Keratinocyte (primary cell): ENCODE data around the gene VPS18. TPM values are rescaled to one million over a fixed set of nuclear protein-coding genes. Genes with fewer than 3 reads are reported as not detected.

Experiments used
- DNase-seq: peaks from one replicate; pipeline ENCODE4 v3.0.0-alpha.2; 2011; ENCODE audit warnings: low read depth, missing footprints, low spot score
- FAIRE-seq: peaks from 2 replicates; lab custom pipeline; 2011; peaks lifted over from hg19 to GRCh38; lab: Jason Lieb, UNC
- H2AFZ ChIP-seq: 2 replicates; pipeline ENCODE4 v1.6.0; 2012; ENCODE audit warnings: low read length, control low read depth, inconsistent platforms; ENCODE audit not compliant: control insufficient read depth
- H3K27ac ChIP-seq: 2 replicates; pipeline ENCODE4 v1.5.1; 2011; ENCODE audit warnings: low read length; ENCODE audit not compliant: control insufficient read depth, insufficient read depth
- H3K27me3 ChIP-seq: 3 replicates; pipeline ENCODE4 v1.6.0; 2011; ENCODE audit warnings: low read length; ENCODE audit not compliant: control insufficient read depth, insufficient read depth; ENCODE audit errors: extremely low read depth
- H3K36me3 ChIP-seq, 2 experiments: 2 replicates in 1 of 2; 3 replicates in 1 of 2; pipeline ENCODE4 v1.5.1; 2011; ENCODE audit warnings: low read length in 2 of 2, mild to moderate bottlenecking in 1 of 2; ENCODE audit not compliant: control insufficient read depth in 2 of 2, insufficient read depth in 2 of 2; ENCODE audit errors: extremely low read depth in 1 of 2
- H3K4me1 ChIP-seq: 3 replicates; pipeline ENCODE4 v1.5.1; 2011; ENCODE audit warnings: low read length; ENCODE audit not compliant: control insufficient read depth, insufficient read depth; ENCODE audit errors: extremely low read depth
- H3K4me2 ChIP-seq: 3 replicates; pipeline ENCODE4 v1.6.0; 2011; ENCODE audit warnings: low read depth, low read length; ENCODE audit not compliant: control insufficient read depth, insufficient read depth; ENCODE audit errors: extremely low read depth
- H3K4me3 ChIP-seq, 3 experiments: fragments of 200-600 bp in 1 of 3; sonication (generic) in 1 of 3; 2 replicates in 2 of 3; 3 replicates in 1 of 3; pipeline ENCODE4 v1.5.1; 2011 to 2016; ENCODE audit warnings: low read length in 3 of 3, mild to moderate bottlenecking in 3 of 3, control low read depth in 2 of 3, inconsistent platforms in 1 of 3, low read depth in 1 of 3, mixed read lengths in 1 of 3, mixed run types in 1 of 3, moderate library complexity in 1 of 3; ENCODE audit not compliant: control insufficient read depth in 2 of 3, insufficient read depth in 2 of 3; ENCODE audit errors: extremely low read depth in 1 of 3
- H3K79me2 ChIP-seq: 2 replicates; pipeline ENCODE4 v1.6.0; 2012; ENCODE audit warnings: low read length; ENCODE audit not compliant: control insufficient read depth, insufficient read depth
- H3K9ac ChIP-seq: 3 replicates; pipeline ENCODE4 v1.6.0; 2011; ENCODE audit warnings: low read length; ENCODE audit not compliant: control insufficient read depth, insufficient read depth; ENCODE audit errors: extremely low read depth
- H3K9me1 ChIP-seq: 3 replicates; pipeline ENCODE4 v1.6.0; 2011; ENCODE audit warnings: low read length; ENCODE audit not compliant: control insufficient read depth, insufficient read depth; ENCODE audit errors: extremely low read depth
- H3K9me3 ChIP-seq: 2 replicates; pipeline ENCODE4 v1.5.1; 2012; ENCODE audit warnings: low read depth, low read length; ENCODE audit not compliant: control insufficient read depth
- H4K20me1 ChIP-seq: 3 replicates; pipeline ENCODE4 v1.6.0; 2011; ENCODE audit warnings: low read length; ENCODE audit not compliant: control insufficient read depth, insufficient read depth; ENCODE audit errors: extremely low read depth
- CTCF ChIP-seq, 3 experiments: IDR thresholded peaks in 1 of 3; conservative IDR thresholded peaks in 1 of 3; optimal IDR thresholded peaks in 1 of 3; 2 replicates in 2 of 3; 3 replicates in 1 of 3; pipeline versions ENCODE3 to v1.5.1; 2011; ENCODE audit warnings: low read length in 3 of 3, mild to moderate bottlenecking in 3 of 3, moderate library complexity in 2 of 3, control low read depth in 1 of 3, inconsistent platforms in 1 of 3; ENCODE audit not compliant: insufficient read depth in 2 of 3; ENCODE audit errors: extremely low read depth in 1 of 3
- EZH2 ChIP-seq: IDR thresholded peaks from one replicate; pipeline ENCODE4 v1.6.1; 2012; ENCODE audit warnings: inconsistent platforms, mild to moderate bottlenecking, low read length, moderate library complexity
- dilution Hi-C: fragments of 300-500 bp; cut with MboI; formaldehyde crosslinking; loops from one replicate; pipeline ENCODE4 v1.7.0; 2020; ENCODE audit warnings: low sequenced_read_pairs; ENCODE audit not compliant: extremely low pct_ligation_motif_present
- polyA plus RNA-seq, 5 experiments: library from polyadenylated mRNA; depleted of rRNA in 3 of 5; stranded (reverse) in 3 of 5; stranded (forward) in 1 of 5; unstranded in 1 of 5; fragments of >200 nt; gene quantifications; 1 replicate in 1 of 5; 2 replicates in 3 of 5; 3 replicates in 1 of 5; pipeline versions ENCODE4 v1.2.1 to v1.2.3, GENCODE V29; 2011 to 2012; ENCODE audit warnings: missing spikeins in 2 of 5, low read depth in 1 of 5, low replicate concordance in 1 of 5

VPS18 gene
- polyA plus RNA-seq, 1 donor (not counting 4 experiments of a cell fraction or from before 2014, with no cell fraction given) = 11.6 TPM

GRCh38 chr15:40846841-40847222 is 47.4 kb upstream of the VPS18 start:
- H3K9me3 ChIP-seq = no peaks in the 10 kb centered on the region
- H2AFZ ChIP-seq = no peak overlapping the region
- peak overlapping the region; percentile 85 for H3K9ac ChIP-seq
- dilution Hi-C loops = no loop called here
- peak overlapping the region; percentile 92 for H3K27ac ChIP-seq
- TF ChIP-seq CTCF (optimal IDR thresholded peaks at IDR 0.05 in 1 of 3, IDR thresholded peaks at IDR 0.05 in 1 of 3, conservative IDR thresholded peaks at IDR 0.05 in 1 of 3; ENCODE audit: extremely low read depth in 1 of 3, insufficient read depth in 2 of 3, low read length in 3 of 3) = no peak
- no peak for TF ChIP-seq EZH2
- peaks cover 68% of the 10 kb centered on the region for H3K79me2 ChIP-seq
- H3K9me1 ChIP-seq = peaks cover 4% of the 10 kb centered on the region
- H3K4me3 ChIP-seq = peak overlapping the region; percentile 79 to 99 (median 95)
- H3K36me3 ChIP-seq = peaks cover 13 to 29% of the 10 kb centered on the region in 2 experiments
- DNase-seq (no peak), FAIRE-seq (no peak)
- peaks cover 41% of the 10 kb centered on the region for H3K4me1 ChIP-seq
- H3K27me3 ChIP-seq = no peaks in the 10 kb centered on the region
- H4K20me1 ChIP-seq = peaks cover 21% of the 10 kb centered on the region
- peak overlapping the region; percentile 97 for H3K4me2 ChIP-seq

GRCh38 chr15:40847223-40847961 is 46.9 kb upstream of the VPS18 start:
- TF ChIP-seq CTCF (optimal IDR thresholded peaks at IDR 0.05 in 1 of 3, IDR thresholded peaks at IDR 0.05 in 1 of 3, conservative IDR thresholded peaks at IDR 0.05 in 1 of 3; ENCODE audit: extremely low read depth in 1 of 3, insufficient read depth in 2 of 3, low read length in 3 of 3) (peak in 2 of 3 experiments; percentile 9 to 41), EZH2 (no peak)
- no peak overlapping the region for H2AFZ ChIP-seq
- dilution Hi-C loops = no loop called here
- peaks cover 21% of the 10 kb centered on the region for H4K20me1 ChIP-seq
- H3K9me1 ChIP-seq = peaks cover 4% of the 10 kb centered on the region
- peaks cover 73% of the 10 kb centered on the region for H3K79me2 ChIP-seq
- H3K4me2 ChIP-seq = peak overlapping the region; percentile 97
- FAIRE-seq = peak; percentile 76
- no peaks in the 10 kb centered on the region for H3K27me3 ChIP-seq
- no peak for DNase-seq
- H3K9me3 ChIP-seq = no peaks in the 10 kb centered on the region
- peaks cover 16 to 34% of the 10 kb centered on the region in 2 experiments for H3K36me3 ChIP-seq
- H3K27ac ChIP-seq = peak overlapping the region; percentile 92
- peaks cover 36% of the 10 kb centered on the region for H3K4me1 ChIP-seq
- peak overlapping the region; percentile 85 for H3K9ac ChIP-seq
- H3K4me3 ChIP-seq = peak overlapping the region; percentile 79 to 99 (median 95)
